Mesenteric fat pad (tissue), 1 donor: ENCODE measurements around the gene PHC2. TPM values are rescaled to one million over a fixed set of nuclear protein-coding genes. Genes with fewer than 3 reads are reported as not detected.
"Not testable (repeated sequence)": the region's sequence is repeated elsewhere in the genome, so short reads cannot be mapped to it uniquely, and the experiment has no call there.

Experiments used
- DNase-seq: peaks from one replicate; pipeline ENCODE4 v3.0.0-alpha.2; 2020; ENCODE audit warnings: low spot score
- total RNA-seq: library from RNA; stranded (reverse); fragmentation: NEBNext Ultra II Directional; extraction: Animal tissue kit (Norgen Biotek cat#: 25700); gene quantifications from one replicate; pipeline ENCODE4 v1.2.1, GENCODE V29; 2021
- donor health status: DM: yes; HTN: yes; CAD: no.

The PHC2 gene
- total RNA-seq, 1 donor from 2014 or later = 142 TPM

- no peak for DNase-seq
Measured at GRCh38 chr1:33296824-33297223, 134.1 kb downstream of the PHC2 start.

- DNase-seq = peak; percentile 51
Measured at GRCh38 chr1:33296082-33296458, 134.8 kb downstream of the PHC2 start.

GRCh38 chr1:33295450-33296081, 135.3 kb downstream of the PHC2 start:
- DNase-seq = peak; percentile 93

- DNase-seq = no peak
Measured at GRCh38 chr1:33295023-33295422, 135.9 kb downstream of the PHC2 start.

- no peak for DNase-seq
Measured at GRCh38 chr1:33294071-33295010, 136.6 kb downstream of the PHC2 start.

- DNase-seq = peak; percentile 41
Measured at GRCh38 chr1:33292726-33293340, 138.1 kb downstream of the PHC2 start.

GRCh38 chr1:33290615-33291014, 140.3 kb downstream of the PHC2 start:
- not testable (repeated sequence) for DNase-seq

- peak; percentile 77 for DNase-seq
Measured at GRCh38 chr1:33289858-33290154, 141.1 kb downstream of the PHC2 start.

GRCh38 chr1:33288976-33289857, 141.7 kb downstream of the PHC2 start:
- no peak for DNase-seq

- DNase-seq = no peak
Measured at GRCh38 chr1:33287317-33287716, 143.6 kb downstream of the PHC2 start.

- DNase-seq = no peak
Measured at GRCh38 chr1:33286451-33287185, 144.3 kb downstream of the PHC2 start.

- no peak for DNase-seq
Measured at GRCh38 chr1:33284049-33284448, 146.8 kb downstream of the PHC2 start.

GRCh38 chr1:33282791-33283190, 148.1 kb downstream of the PHC2 start:
- DNase-seq = no peak

GRCh38 chr1:33281554-33282303, 149.2 kb downstream of the PHC2 start:
- DNase-seq = no peak

- DNase-seq = no peak
Measured at GRCh38 chr1:33280091-33280661, 150.7 kb downstream of the PHC2 start.

GRCh38 chr1:33277488-33278084, 153.3 kb downstream of the PHC2 start:
- no peak for DNase-seq

- DNase-seq = no peak
Measured at GRCh38 chr1:33276573-33277298, 154.2 kb downstream of the PHC2 start.
